ENCODE results near the gene RGS9BP.

GRCh38 chr19:32672841-32673240 lies 2.8 kb upstream of the RGS9BP start:
- no peak for TF ChIP-seq CTCF (conservative IDR thresholded peaks at IDR 0.05; ENCODE audit: low read depth in 2 of 2)
- no peak for TF ChIP-seq ETS1 (IDR thresholded peaks at IDR 0.05)
- TF ChIP-seq EZH2 (IDR thresholded peaks at IDR 0.05; ENCODE audit: low read depth, unreplicated experiment) = no peak
